Esophagus squamous epithelium (tissue), 5 donors: ENCODE results near the gene GALNT10. TPM values are rescaled to one million over a fixed set of nuclear protein-coding genes. Genes with fewer than 3 reads are reported as not detected.

Experiments
- DNase-seq: peaks from one replicate; lab custom pipeline; 2025; lab: John Stamatoyannopoulos, UW
- H3K27ac ChIP-seq, 4 donors: fragments of 200-600 bp; sonication (generic); one replicate each; pipeline ENCODE4 v1.5.1; 2016 to 2019; ENCODE audit warnings: mild to moderate bottlenecking in 1 of 4
- H3K27me3 ChIP-seq, 4 donors: fragments of 200-600 bp; sonication (generic); 1 replicate in 3 of 4; 2 replicates in 1 of 4; pipeline versions ENCODE4 v1.5.1 to v1.6.0; 2017 to 2021; ENCODE audit warnings: antibody characterized with exemption in 1 of 4
- H3K36me3 ChIP-seq, 3 donors: fragments of 200-600 bp; sonication (generic); one replicate each; pipeline ENCODE4 v1.5.1; 2016 to 2019
- H3K4me1 ChIP-seq, 3 donors: fragments of 200-600 bp; sonication (generic); one replicate each; pipeline ENCODE4 v1.5.1; 2017 to 2019
- H3K4me3 ChIP-seq, 4 donors: fragments of 200-600 bp; sonication (generic); 1 replicate in 3 of 4; 2 replicates in 1 of 4; pipeline ENCODE4 v1.5.1; 2016 to 2019; ENCODE audit warnings: mild to moderate bottlenecking in 2 of 4, moderate library complexity in 1 of 4
- H3K9me3 ChIP-seq, 3 donors: fragments of 200-600 bp; sonication (generic); one replicate each; pipeline ENCODE4 v1.5.1; 2016 to 2019
- CTCF ChIP-seq, 6 experiments: fragments of 450-650 bp in 4 of 6; fragments of 200-600 bp in 2 of 6; sonication (generic) in 2 of 6; IDR thresholded peaks; one replicate each; pipeline ENCODE4 v1.5.1; 2016 to 2019; ENCODE audit warnings: antibody characterized with exemption in 6 of 6, mild to moderate bottlenecking in 4 of 6, moderate library complexity in 4 of 6
- POLR2A ChIP-seq, 4 donors: fragments of 450-650 bp; IDR thresholded peaks; one replicate each; pipeline ENCODE4 v1.6.1; 2017; ENCODE audit warnings: antibody characterized with exemption in 4 of 4, mild to moderate bottlenecking in 4 of 4, moderate library complexity in 3 of 4
- WGBS, 2 donors: methylation state at CpG; one replicate each; pipeline ENCODE4 v1.1.5; 2018; 5-methylcytosine and 5-hydroxymethylcytosine counted together
- intact Hi-C: fragments of 100-400 bp; cut with DNase I; formaldehyde crosslinking; loops from one replicate; pipeline ENCODE4 v1.15.0; 2022
- total RNA-seq, 4 donors: library from RNA; depleted of rRNA; stranded (reverse); fragments of >200 nt; gene quantifications; one replicate each; pipeline ENCODE4 v1.1.0, GENCODE V29; 2016
- donor health status: DM: yes; HTN: yes; CAD: no.

Gene GALNT10
- total RNA-seq, 4 donors from 2014 or later, result 3.6 to 47.2 (median 9.0) TPM

GRCh38 chr5:154461531-154461930, 271.0 kb downstream of the GALNT10 start:
- DNase-seq, result no peak
- TF ChIP-seq CTCF (IDR thresholded peaks at IDR 0.05) (no peak), POLR2A (IDR thresholded peaks at IDR 0.05) (no peak)
- WGBS, 2 donors, result 75% methylated on average over 6 of the region's 6 CpGs
- Histone ChIP-seq H3K27me3 (peaks cover 0 to 3% (median 0%) of the 10 kb centered on the region in 4 donors), H3K9me3 (no peaks in the 10 kb centered on the region), H3K4me1 (no peaks in the 10 kb centered on the region), H3K4me3 (no peak overlapping the region), H3K36me3 (peaks cover 7 to 31% (median 19%) of the 10 kb centered on the region in 3 donors), H3K27ac (no peak overlapping the region)
- intact Hi-C loops, result no loop called here

GRCh38 chr5:154464438-154464837, 273.9 kb downstream of the GALNT10 start:
- 50 to 59% methylated on average over 1 of the region's 1 CpG for WGBS, 2 donors
- intact Hi-C loops, result no loop called here
- H3K9me3 ChIP-seq, result no peaks in the 10 kb centered on the region

GRCh38 chr5:154465169-154465568, 274.6 kb downstream of the GALNT10 start:
- intact Hi-C loops, result loop anchor here (5.0 kb wide), 1 partner anchor 142 kb away; no protein-coding TSS in a partner anchor
- TF ChIP-seq CTCF (IDR thresholded peaks at IDR 0.05), result no peak
- TF ChIP-seq POLR2A (IDR thresholded peaks at IDR 0.05), result no peak
- no peaks in the 10 kb centered on the region for H3K4me1 ChIP-seq
- WGBS, 2 donors, result 50 to 51% methylated on average over 6 of the region's 6 CpGs
- H3K9me3 ChIP-seq, result no peaks in the 10 kb centered on the region
- no peak for DNase-seq
- H3K27me3 ChIP-seq, result peaks cover 0 to 39% (median 0%) of the 10 kb centered on the region in 4 donors
- no peak overlapping the region for H3K27ac ChIP-seq
- no peak overlapping the region for H3K4me3 ChIP-seq
- H3K36me3 ChIP-seq, result no peaks in the 10 kb centered on the region

More at GRCh38 chr5:154464438-154464837, 273.9 kb downstream of the GALNT10 start:
- TF ChIP-seq CTCF (IDR thresholded peaks at IDR 0.05) (no peak), POLR2A (IDR thresholded peaks at IDR 0.05) (no peak)
- no peak overlapping the region for H3K4me3 ChIP-seq
- no peaks in the 10 kb centered on the region for H3K4me1 ChIP-seq
- H3K36me3 ChIP-seq, result peaks cover 0 to 2% (median 0%) of the 10 kb centered on the region in 3 donors
- no peak overlapping the region for H3K27ac ChIP-seq
- no peak for DNase-seq
- peaks cover 0 to 31% (median 0%) of the 10 kb centered on the region in 4 donors for H3K27me3 ChIP-seq

- intact Hi-C loops, result loop anchor here (5.0 kb wide), 1 partner anchor 141 kb away; no protein-coding TSS in a partner anchor
These were observed 275.6 kb downstream of the GALNT10 start for GRCh38 chr5:154466147-154466546.

More at GRCh38 chr5:154466147-154466546, 275.6 kb downstream of the GALNT10 start:
- Histone ChIP-seq H3K36me3 (no peaks in the 10 kb centered on the region), H3K4me3 (no peak overlapping the region), H3K9me3 (no peaks in the 10 kb centered on the region), H3K27ac (no peak overlapping the region), H3K4me1 (peaks cover 0 to 5% (median 0%) of the 10 kb centered on the region in 3 donors), H3K27me3 (peaks cover 0 to 48% (median 0%) of the 10 kb centered on the region in 4 donors)
- TF ChIP-seq CTCF (IDR thresholded peaks at IDR 0.05) (no peak), POLR2A (IDR thresholded peaks at IDR 0.05) (no peak)
- DNase-seq, result no peak
- 65 to 74% methylated on average over 5 of the region's 5 CpGs for WGBS, 2 donors
